CD4-positive, alpha-beta memory T cell (primary cell): ENCODE data around the gene FDX1. TPM values are rescaled to one million over a fixed set of nuclear protein-coding genes. Genes with fewer than 3 reads are reported as not detected.

Experiments used
- CTCF ChIA-PET: fragments of 350-600 bp; sonication (Branson Sonifier 250); formaldehyde crosslinking; loops from one replicate; lab custom pipeline; 2021; ENCODE audit warnings: inconsistent platforms; ENCODE audit not compliant: partially characterized antibody; lab: Charles Lee
- POLR2A ChIA-PET: fragments of 350-600 bp; sonication (Branson Sonifier 250); formaldehyde crosslinking; loops from one replicate; lab custom pipeline; 2021; ENCODE audit not compliant: partially characterized antibody; lab: Charles Lee
- DNase-seq, 5 donors: peaks; one replicate each; pipeline versions ENCODE4 v3.0.0 to v3.0.0-alpha.2; 2020 to 2022; ENCODE audit warnings: mixed read lengths in 1 of 5
- H3K27ac ChIP-seq: one replicate; pipeline ENCODE4 v1.7.0; 2013; ENCODE audit warnings: low read depth, low read length
- H3K27me3 ChIP-seq: 2 replicates; pipeline ENCODE4 v1.7.0; 2013; ENCODE audit warnings: mild to moderate bottlenecking, low read length, moderate library complexity; ENCODE audit not compliant: insufficient read depth
- H3K36me3 ChIP-seq: 2 replicates; pipeline ENCODE4 v1.7.0; 2013; ENCODE audit warnings: mild to moderate bottlenecking, low read length, moderate library complexity; ENCODE audit not compliant: insufficient read depth
- H3K4me1 ChIP-seq: 2 replicates; pipeline ENCODE4 v1.7.0; 2013; ENCODE audit warnings: mild to moderate bottlenecking, low read length, moderate library complexity; ENCODE audit not compliant: insufficient read depth
- H3K4me3 ChIP-seq, 2 donors: one replicate each; pipeline ENCODE4 v1.7.0; 2013; ENCODE audit warnings: low read length in 2 of 2, mild to moderate bottlenecking in 1 of 2
- H3K9me3 ChIP-seq, 2 donors: one replicate each; pipeline ENCODE4 v1.7.0; 2013; ENCODE audit warnings: low read length in 2 of 2, control low read depth in 1 of 2; ENCODE audit not compliant: control insufficient read depth in 1 of 2
- H3K27ac Mint-ChIP-seq, 7 donors: one replicate each; pipeline ENCODE4 v1.8.0; 2020 to 2021; ENCODE audit warnings: mixed read lengths in 7 of 7, mild to moderate bottlenecking in 6 of 7, inconsistent platforms in 3 of 7, moderate library complexity in 3 of 7
- H3K27me3 Mint-ChIP-seq, 2 donors: one replicate each; pipeline ENCODE4 v1.8.0; 2020 to 2021; ENCODE audit warnings: mixed read lengths in 2 of 2
- H3K36me3 Mint-ChIP-seq, 2 donors: one replicate each; pipeline ENCODE4 v1.8.0; 2020 to 2021; ENCODE audit warnings: mixed read lengths in 2 of 2, inconsistent platforms in 1 of 2, mild to moderate bottlenecking in 1 of 2
- H3K4me1 Mint-ChIP-seq, 4 donors: one replicate each; pipeline ENCODE4 v1.8.0; 2020 to 2021; ENCODE audit warnings: mixed read lengths in 4 of 4, mild to moderate bottlenecking in 1 of 4
- H3K4me3 Mint-ChIP-seq, 8 donors: one replicate each; pipeline ENCODE4 v1.8.0; 2020 to 2021; ENCODE audit warnings: mixed read lengths in 8 of 8, mild to moderate bottlenecking in 7 of 8, moderate library complexity in 6 of 8, inconsistent platforms in 3 of 8
- H3K9me3 Mint-ChIP-seq, 8 donors: one replicate each; pipeline ENCODE4 v1.8.0; 2020 to 2021; ENCODE audit warnings: mixed read lengths in 8 of 8, mild to moderate bottlenecking in 5 of 8, inconsistent platforms in 3 of 8, moderate library complexity in 1 of 8
- intact Hi-C: fragments of 100-400 bp; cut with micrococcal nuclease; formaldehyde crosslinking; loops from one replicate; pipeline ENCODE4 v1.15.1; 2023
- polyA plus RNA-seq, 2 donors: library from polyadenylated mRNA; unstranded; fragments of 300-500 nt; fragmentation: Illumina TruSeq; gene quantifications; one replicate each; pipeline ENCODE4 v1.2.3, GENCODE V29; 2021
- total RNA-seq, 2 experiments: library from RNA; stranded (reverse); gene quantifications; one replicate each; pipeline ENCODE4 v1.2.3, GENCODE V29; 2021

Gene FDX1
- total and polyA plus RNA-seq, 4 experiments from 2014 or later = 10.7 to 25.5 (median 16.2) TPM

GRCh38 chr11:110472858-110473257 lies 43.1 kb downstream of the FDX1 start:
- intact Hi-C loops = no loop called here
- Mint-ChIP-seq H3K27ac (no peak overlapping the region), H3K4me1 (peaks cover 0 to 1% (median under 1%) of the 10 kb centered on the region in 4 donors), H3K9me3 (no peaks in the 10 kb centered on the region), H3K36me3 (peaks cover 4 to 8% of the 10 kb centered on the region in 2 donors), H3K27me3 (no peaks in the 10 kb centered on the region), H3K4me3 (no peak overlapping the region)
- Histone ChIP-seq H3K27ac (no peak overlapping the region), H3K27me3 (no peaks in the 10 kb centered on the region), H3K4me3 (no peak overlapping the region), H3K9me3 (no peaks in the 10 kb centered on the region), H3K4me1 (no peaks in the 10 kb centered on the region), H3K36me3 (no peaks in the 10 kb centered on the region)
- POLR2A ChIA-PET = no interaction called here
- DNase-seq = no peak
- CTCF ChIA-PET = no interaction called here

- no peaks in the 10 kb centered on the region for H3K36me3 ChIP-seq
- Mint-ChIP-seq H3K27me3 (no peaks in the 10 kb centered on the region), H3K9me3 (no peaks in the 10 kb centered on the region), H3K4me3 (no peak overlapping the region), H3K27ac (no peak overlapping the region), H3K4me1 (peaks cover 0 to 3% (median 1%) of the 10 kb centered on the region in 4 donors), H3K36me3 (peaks cover 4 to 8% of the 10 kb centered on the region in 2 donors)
- no peaks in the 10 kb centered on the region for H3K4me1 ChIP-seq
- no peak for DNase-seq
- ChIA-PET CTCF (no interaction called here), POLR2A (no interaction called here)
- no peak overlapping the region for H3K27ac ChIP-seq
- intact Hi-C loops = no loop called here
- no peaks in the 10 kb centered on the region for H3K9me3 ChIP-seq
- no peak overlapping the region for H3K4me3 ChIP-seq
- no peaks in the 10 kb centered on the region for H3K27me3 ChIP-seq
Observed at GRCh38 chr11:110473706-110474105, 44.0 kb downstream of the FDX1 start.

GRCh38 chr11:110474578-110474977 lies 44.8 kb downstream of the FDX1 start:
- H3K27me3 ChIP-seq = no peaks in the 10 kb centered on the region
- H3K4me1 Mint-ChIP-seq = peaks cover 0 to 6% (median 1%) of the 10 kb centered on the region in 4 donors
- H3K36me3 ChIP-seq = no peaks in the 10 kb centered on the region
- no peaks in the 10 kb centered on the region for H3K9me3 ChIP-seq
- ChIA-PET POLR2A (interaction anchor here (1.1 kb wide), 1 partner anchor 9 kb away, joined by 3 read pairs; no protein-coding TSS in a partner anchor), CTCF (no interaction called here)
- H3K4me1 ChIP-seq = peaks cover 3% of the 10 kb centered on the region
- no peak overlapping the region for H3K27ac ChIP-seq
- no peak overlapping the region for H3K4me3 Mint-ChIP-seq
- intact Hi-C loops = no loop called here
- H3K36me3 Mint-ChIP-seq = peaks cover 3 to 4% of the 10 kb centered on the region in 2 donors
- no peak overlapping the region for H3K27ac Mint-ChIP-seq
- H3K9me3 Mint-ChIP-seq = no peaks in the 10 kb centered on the region
- no peaks in the 10 kb centered on the region for H3K27me3 Mint-ChIP-seq
- no peak overlapping the region for H3K4me3 ChIP-seq
- DNase-seq = no peak

- Histone ChIP-seq H3K27ac (no peak overlapping the region), H3K36me3 (no peaks in the 10 kb centered on the region), H3K4me1 (peaks cover 3% of the 10 kb centered on the region), H3K27me3 (no peaks in the 10 kb centered on the region), H3K4me3 (no peak overlapping the region), H3K9me3 (no peaks in the 10 kb centered on the region)
- intact Hi-C loops = no loop called here
- H3K36me3 Mint-ChIP-seq = peaks cover 0 to 2% of the 10 kb centered on the region in 2 donors
- no peak overlapping the region for H3K4me3 Mint-ChIP-seq
- no peak for DNase-seq
- POLR2A ChIA-PET = no interaction called here
- no peak overlapping the region for H3K27ac Mint-ChIP-seq
- CTCF ChIA-PET = no interaction called here
- H3K9me3 Mint-ChIP-seq = no peaks in the 10 kb centered on the region
- no peaks in the 10 kb centered on the region for H3K27me3 Mint-ChIP-seq
- H3K4me1 Mint-ChIP-seq = peaks cover 0 to 6% (median 1%) of the 10 kb centered on the region in 4 donors
Observed at GRCh38 chr11:110475671-110476070, 45.9 kb downstream of the FDX1 start.

GRCh38 chr11:110478410-110478809 lies 48.7 kb downstream of the FDX1 start:
- DNase-seq = no peak
- ChIA-PET CTCF (no interaction called here), POLR2A (no interaction called here)
- Mint-ChIP-seq H3K27ac (no peak overlapping the region), H3K27me3 (no peaks in the 10 kb centered on the region), H3K4me3 (no peak overlapping the region), H3K9me3 (no peaks in the 10 kb centered on the region), H3K36me3 (no peaks in the 10 kb centered on the region), H3K4me1 (peaks cover 0 to 6% (median 1%) of the 10 kb centered on the region in 4 donors)
- H3K27me3 ChIP-seq = no peaks in the 10 kb centered on the region
- no peaks in the 10 kb centered on the region for H3K36me3 ChIP-seq
- H3K4me1 ChIP-seq = peaks cover 3% of the 10 kb centered on the region
- intact Hi-C loops = no loop called here
- H3K4me3 ChIP-seq = no peak overlapping the region
- no peaks in the 10 kb centered on the region for H3K9me3 ChIP-seq
- H3K27ac ChIP-seq = no peak overlapping the region

- Histone ChIP-seq H3K4me3 (no peak overlapping the region), H3K27me3 (no peaks in the 10 kb centered on the region), H3K4me1 (peaks cover 3% of the 10 kb centered on the region), H3K9me3 (no peaks in the 10 kb centered on the region), H3K36me3 (no peaks in the 10 kb centered on the region), H3K27ac (no peak overlapping the region)
- H3K4me3 Mint-ChIP-seq = no peak overlapping the region
- no peak for DNase-seq
- H3K9me3 Mint-ChIP-seq = no peaks in the 10 kb centered on the region
- ChIA-PET CTCF (interaction anchor here (1.0 kb wide), 1 partner anchor 9 kb away, joined by 3 read pairs; no protein-coding TSS in a partner anchor), POLR2A (no interaction called here)
- no peaks in the 10 kb centered on the region for H3K27me3 Mint-ChIP-seq
- peaks cover 0 to 6% (median 1%) of the 10 kb centered on the region in 4 donors for H3K4me1 Mint-ChIP-seq
- H3K36me3 Mint-ChIP-seq = no peaks in the 10 kb centered on the region
- no peak overlapping the region for H3K27ac Mint-ChIP-seq
- intact Hi-C loops = no loop called here
Observed at GRCh38 chr11:110479108-110480101, 49.7 kb downstream of the FDX1 start.

GRCh38 chr11:110481523-110481922 lies 51.8 kb downstream of the FDX1 start:
- ChIA-PET CTCF (no interaction called here), POLR2A (no interaction called here)
- no peak overlapping the region for H3K4me3 Mint-ChIP-seq
- H3K36me3 Mint-ChIP-seq = no peaks in the 10 kb centered on the region
- no peak for DNase-seq
- H3K27ac Mint-ChIP-seq = no peak overlapping the region
- H3K27me3 Mint-ChIP-seq = no peaks in the 10 kb centered on the region
- Histone ChIP-seq H3K36me3 (no peaks in the 10 kb centered on the region), H3K4me1 (peaks cover 3% of the 10 kb centered on the region), H3K9me3 (no peaks in the 10 kb centered on the region), H3K27me3 (no peaks in the 10 kb centered on the region), H3K27ac (no peak overlapping the region), H3K4me3 (no peak overlapping the region)
- no peaks in the 10 kb centered on the region for H3K9me3 Mint-ChIP-seq
- H3K4me1 Mint-ChIP-seq = peaks cover 0 to 6% (median 1%) of the 10 kb centered on the region in 4 donors
- intact Hi-C loops = no loop called here
